Panc1 (cell line): ENCODE results near the gene PLA2G2C. TPM values are rescaled to one million over a fixed set of nuclear protein-coding genes. Genes with fewer than 3 reads are reported as not detected.

ENCODE experiments used
- ATAC-seq: fragments of 200-7000 bp; cut with Tn5 transposase; 2 replicates; pipeline ENCODE4 v1.9.1; 2020; ENCODE audit warnings: mild to moderate bottlenecking, moderate library complexity
- BruUV-seq: library from RNA; stranded (reverse); fragments of 400-500 nt; replicated peaks from 2 replicates; lab custom pipeline; 2021; lab: Mats Ljungman, UMichigan
- CTCF ChIA-PET: fragments of 300-600 bp; sonication (Branson Sonifier 250); formaldehyde crosslinking; loops from one replicate; lab custom pipeline; 2022; ENCODE audit warnings: antibody characterized with exemption; lab: Charles Lee
- POLR2A ChIA-PET: fragments of 300-600 bp; sonication (Branson Sonifier 250); formaldehyde crosslinking; loops from one replicate; lab custom pipeline; 2022; ENCODE audit warnings: antibody characterized with exemption; lab: Charles Lee
- DNase-seq: peaks from one replicate; pipeline ENCODE4 v3.0.0-alpha.2; 2010; ENCODE audit warnings: low read depth, low spot score
- H3K27ac ChIP-seq: 2 replicates; pipeline ENCODE4 v1.5.1; 2011; ENCODE audit warnings: mild to moderate bottlenecking, low read length, inconsistent platforms
- H3K27me3 ChIP-seq: fragments of 200-500 bp; sonication (Bioruptor generic); 2 replicates; pipeline ENCODE4 v1.6.0; 2014; ENCODE audit warnings: low read length, inconsistent platforms; ENCODE audit not compliant: control insufficient read depth, insufficient read depth
- H3K36me3 ChIP-seq: fragments of 200-500 bp; sonication (Bioruptor generic); 2 replicates; pipeline ENCODE4 v1.5.1; 2014; ENCODE audit warnings: inconsistent platforms, mild to moderate bottlenecking, low read length, moderate library complexity; ENCODE audit not compliant: control insufficient read depth, insufficient read depth
- H3K4me1 ChIP-seq: 2 replicates; pipeline ENCODE4 v1.5.1; 2011; ENCODE audit warnings: inconsistent platforms, mild to moderate bottlenecking, low read length, moderate library complexity; ENCODE audit not compliant: control insufficient read depth, insufficient read depth
- H3K4me3 ChIP-seq, 2 experiments: 2 replicates each; pipeline ENCODE4 v1.5.1; 2011 to 2012; ENCODE audit warnings: low read depth in 2 of 2, low read length in 2 of 2, mild to moderate bottlenecking in 2 of 2, inconsistent platforms in 1 of 2, moderate library complexity in 1 of 2
- H3K9me3 ChIP-seq: fragments of 200-500 bp; sonication (Bioruptor generic); 2 replicates; pipeline ENCODE4 v1.5.1; 2014; ENCODE audit warnings: low read depth, mild to moderate bottlenecking, inconsistent platforms, low read length, moderate library complexity; ENCODE audit not compliant: control insufficient read depth, insufficient read depth
- CTCF ChIP-seq: fragments of 450-650 bp; IDR thresholded peaks from 2 replicates; pipeline ENCODE4 v1.5.1; 2017; ENCODE audit warnings: mild to moderate bottlenecking
- POLR2AphosphoS5 ChIP-seq: IDR thresholded peaks from 2 replicates; pipeline ENCODE4 v1.6.1; 2012; ENCODE audit warnings: mild to moderate bottlenecking, low read depth, low read length, moderate library complexity
- REST ChIP-seq, 2 experiments: IDR thresholded peaks; 2 replicates each; pipeline ENCODE4 v1.6.1; 2011 to 2012; ENCODE audit warnings: low read depth in 2 of 2, control low read depth in 1 of 2, low read length in 1 of 2, mild to moderate bottlenecking in 1 of 2, moderate library complexity in 1 of 2; ENCODE audit not compliant: insufficient read depth in 1 of 2
- SIN3A ChIP-seq: IDR thresholded peaks from 2 replicates; pipeline ENCODE4 v1.6.1; 2012; ENCODE audit warnings: low read depth, mild to moderate bottlenecking, low read length, moderate library complexity, borderline replicate concordance; ENCODE audit not compliant: insufficient read depth
- TCF7L2 ChIP-seq: IDR thresholded peaks from 2 replicates; pipeline ENCODE4 v1.6.1; 2011; ENCODE audit warnings: mild to moderate bottlenecking, low read depth, low read length, inconsistent platforms
- in situ Hi-C: cut with HindIII; loops from 2 replicates; pipeline ENCODE4 v1.10.0; 2016; ENCODE audit warnings: low sequenced_read_pairs, low pct_unique_long_range_greater_than_20kb
- intact Hi-C: fragments of 100-400 bp; cut with micrococcal nuclease; formaldehyde crosslinking; loops from one replicate; pipeline ENCODE4 v1.10.0; 2022; ENCODE audit not compliant: unreplicated experiment
- total RNA-seq: library from RNA; stranded (reverse); gene quantifications from one replicate; pipeline ENCODE4 v1.2.1, GENCODE V29; 2021; ENCODE audit not compliant: unreplicated experiment

PLA2G2C gene
- total RNA-seq, 1 experiment from 2014 or later = not detected

GRCh38 chr1:20188455-20188817 lies 2.1 kb upstream of the PLA2G2C start:
- Histone ChIP-seq H3K9me3 (no peaks in the 10 kb centered on the region), H3K4me3 (no peak overlapping the region), H3K27me3 (peaks cover 41% of the 10 kb centered on the region), H3K27ac (no peak overlapping the region), H3K4me1 (no peaks in the 10 kb centered on the region; the same call in 1 of the 2 replicates), H3K36me3 (no peaks in the 10 kb centered on the region)
- in situ Hi-C loops = no loop called here
- intact Hi-C loops = no loop called here
- no peak for DNase-seq
- BruUV-seq = no TSS peak
- TF ChIP-seq REST (IDR thresholded peaks at IDR 0.05; ENCODE audit: insufficient read depth in 1 of 2, low read depth in 2 of 2, low read length in 1 of 2) (no peak), CTCF (no peak), TCF7L2 (no peak), POLR2AphosphoS5 (no peak), SIN3A (no peak)
- ChIA-PET CTCF (interaction anchor here (0.6 to 0.7 kb wide), 2 partner anchors 36 to 294 kb away, joined by 3 read pairs; no protein-coding TSS in a partner anchor), POLR2A (no interaction called here)
- no peak for ATAC-seq

GRCh38 chr1:20187813-20188454 lies 1.6 kb upstream of the PLA2G2C start:
- in situ Hi-C loops = no loop called here
- CTCF ChIA-PET = interaction anchor here (0.6 kb wide), 2 partner anchors 294 to 381 kb away, joined by 3 to 4 read pairs; no protein-coding TSS in a partner anchor
- H3K4me1 ChIP-seq = no peaks in the 10 kb centered on the region; the same call in 1 of the 2 replicates
- POLR2A ChIA-PET = no interaction called here
- no peaks in the 10 kb centered on the region for H3K9me3 ChIP-seq
- no peak for TF ChIP-seq SIN3A
- TF ChIP-seq POLR2AphosphoS5 = no peak
- TF ChIP-seq REST (IDR thresholded peaks at IDR 0.05; ENCODE audit: insufficient read depth in 1 of 2, low read depth in 2 of 2, low read length in 1 of 2) = no peak
- no peak for TF ChIP-seq CTCF
- no peak for TF ChIP-seq TCF7L2
- no TSS peak for BruUV-seq
- H3K4me3 ChIP-seq = no peak overlapping the region
- DNase-seq (no peak), ATAC-seq (no peak)
- no peaks in the 10 kb centered on the region for H3K36me3 ChIP-seq
- H3K27ac ChIP-seq = no peak overlapping the region
- intact Hi-C loops = no loop called here
- H3K27me3 ChIP-seq = peaks cover 39% of the 10 kb centered on the region
